Cerebellar cortex (tissue), 1 donor: ENCODE data around the gene ARL8B.
"Not testable (repeated sequence)": the region's sequence is repeated elsewhere in the genome, so short reads cannot be mapped to it uniquely, and the experiment has no call there.

Experiments used
- DNase-seq: peaks from one replicate; pipeline ENCODE4 v3.0.0-alpha.2; 2015; ENCODE audit warnings: low spot score

Gene ARL8B

GRCh38 chr3:5122030-5122740 is at the start of gene ARL8B:
ARL8B (plus strand) TSS chr3:5122292; CDS start chr3:5122466, 174 bp downstream.
- peak; percentile 78 for DNase-seq

- no peak for DNase-seq
Observed at GRCh38 chr3:5073374-5074085, 48.6 kb upstream of the ARL8B start.

- no peak for DNase-seq
Observed at GRCh38 chr3:5078151-5078550, 43.9 kb upstream of the ARL8B start.

GRCh38 chr3:5079761-5080160 is 42.3 kb upstream of the ARL8B start:
- no peak for DNase-seq

DNA sequence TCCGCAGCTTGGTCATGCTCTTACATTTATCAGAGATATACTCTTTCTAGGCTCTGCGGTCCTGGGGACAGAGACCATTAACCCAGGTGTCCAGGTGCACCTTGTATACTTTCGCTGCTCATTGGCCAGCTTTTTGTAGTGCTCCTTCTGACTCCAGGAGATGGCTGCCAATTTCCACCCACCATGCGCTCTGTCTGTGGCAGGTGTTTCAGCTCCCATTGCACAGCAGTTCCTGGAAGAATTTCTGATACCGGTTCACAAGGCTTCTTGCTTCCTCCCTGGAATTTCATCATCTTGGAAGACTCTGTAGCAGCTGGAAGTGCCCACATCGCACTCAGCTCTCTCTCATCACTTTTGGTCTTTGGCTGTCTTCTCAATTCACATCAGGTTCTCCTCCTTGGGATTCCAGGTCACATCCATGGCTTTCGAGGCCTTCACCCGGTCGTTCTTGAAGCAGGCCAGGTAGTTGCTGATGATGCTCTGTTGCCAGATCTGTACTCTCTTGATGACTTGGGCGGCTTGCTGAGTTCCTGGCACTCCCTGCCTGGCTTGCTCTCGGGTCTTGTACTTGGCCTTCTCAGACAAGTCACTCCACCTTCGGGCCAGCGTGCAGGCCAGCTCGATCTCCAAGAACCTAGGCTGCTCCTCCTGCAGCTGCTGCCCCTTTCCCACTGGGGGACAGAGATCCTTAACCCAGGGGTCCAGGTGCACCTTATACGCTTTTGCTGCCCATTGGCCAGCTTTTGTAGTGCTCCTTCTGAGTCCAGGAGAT is 41.1 kb upstream of the ARL8B start:
- DNase-seq, result no peak

GRCh38 chr3:5081973-5082788 is 39.9 kb upstream of the ARL8B start:
- not testable (repeated sequence) for DNase-seq

GRCh38 chr3:5082789-5083115 is 39.3 kb upstream of the ARL8B start:
- no peak for DNase-seq

- DNase-seq, result no peak
Observed at GRCh38 chr3:5084224-5084623, 37.9 kb upstream of the ARL8B start.

- DNase-seq, result no peak
Observed at GRCh38 chr3:5086708-5087107, 35.4 kb upstream of the ARL8B start.

DNA sequence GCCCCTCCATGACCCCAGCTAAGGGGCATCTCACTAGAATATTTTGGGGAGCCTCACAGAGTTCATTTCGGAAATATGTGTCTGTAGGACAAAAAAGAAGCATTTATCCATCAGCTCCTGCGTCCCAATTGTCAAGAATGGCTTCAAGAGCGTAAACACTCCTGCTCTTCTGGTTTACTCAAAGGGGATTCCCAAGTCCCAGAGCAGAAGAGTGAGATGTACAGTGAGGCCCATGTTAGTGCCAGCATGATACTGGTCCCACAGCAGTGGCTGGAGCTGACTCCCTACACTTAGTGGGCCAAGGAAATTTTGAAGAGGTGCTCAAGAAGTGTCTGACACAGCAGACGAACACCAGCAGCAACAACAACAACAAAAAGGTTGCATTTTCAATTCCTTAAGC is 34.9 kb upstream of the ARL8B start:
- DNase-seq, result no peak

- no peak for DNase-seq
Observed at GRCh38 chr3:5090197-5090596, 31.9 kb upstream of the ARL8B start.

DNA sequence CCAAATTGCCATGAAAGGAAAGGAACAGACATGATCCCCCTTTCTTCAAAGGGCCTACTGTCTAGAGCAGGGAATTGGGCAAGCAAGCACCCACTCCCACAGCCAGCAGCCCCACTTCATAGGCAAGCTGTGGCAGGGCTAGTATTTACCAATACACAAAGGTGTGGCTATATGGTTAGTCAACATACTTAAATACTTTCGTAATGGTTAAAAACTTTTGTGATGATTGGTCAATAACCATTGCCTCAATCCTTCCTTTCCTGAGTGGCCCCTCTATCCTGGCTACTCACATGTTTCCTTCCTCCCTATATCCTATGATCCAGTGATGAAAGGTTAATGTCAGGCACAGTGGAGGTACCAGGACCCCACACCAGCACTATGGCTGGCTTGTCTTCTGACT is 30.1 kb upstream of the ARL8B start:
- no peak for DNase-seq

- DNase-seq, result no peak
Observed at GRCh38 chr3:5093731-5094130, 28.4 kb upstream of the ARL8B start.

DNA sequence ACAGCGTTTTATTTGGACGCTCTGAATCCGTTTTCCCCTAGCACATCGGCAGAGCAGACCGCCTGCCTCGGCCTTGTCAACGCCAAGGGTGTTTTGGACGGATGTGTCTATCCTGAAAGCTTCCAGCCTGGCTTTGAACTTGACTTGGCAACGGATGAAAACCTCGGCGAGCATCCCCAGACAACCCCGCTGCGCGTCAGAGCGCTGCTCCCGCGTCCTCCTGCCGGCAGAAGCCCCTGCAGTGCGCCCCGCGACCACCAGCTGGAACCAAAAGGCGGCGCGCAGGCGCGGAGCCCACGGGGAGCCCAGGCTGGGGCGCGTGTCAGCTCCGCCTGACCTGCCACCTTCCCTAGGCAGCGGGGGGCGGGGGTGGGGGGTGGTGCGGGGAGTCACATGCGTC is 26.2 kb upstream of the ARL8B start:
- peak; percentile 34 for DNase-seq

- DNase-seq, result peak; percentile 24
Observed at GRCh38 chr3:5096336-5097008, 25.6 kb upstream of the ARL8B start.

DNA sequence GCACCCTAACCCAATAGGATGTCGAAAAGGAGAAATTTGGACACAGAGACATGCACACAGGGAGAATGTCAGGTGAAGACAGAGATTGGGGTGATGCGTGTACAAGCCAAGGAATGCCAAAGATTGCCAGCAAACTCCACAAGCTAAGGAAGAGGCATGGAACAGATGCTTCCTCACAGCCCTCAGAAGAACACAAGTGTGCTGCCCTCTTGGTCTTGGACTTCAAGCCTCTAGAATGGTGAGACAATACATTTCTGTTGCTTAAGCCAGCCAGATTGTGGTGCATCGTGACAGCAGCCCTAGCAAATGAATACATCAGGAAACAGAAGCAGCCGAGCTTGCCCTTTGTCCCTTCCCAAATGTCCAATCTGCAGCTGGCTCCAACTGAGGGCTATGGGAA is 23.7 kb upstream of the ARL8B start:
- no peak for DNase-seq

GRCh38 chr3:5102532-5102931 is 19.6 kb upstream of the ARL8B start:
- no peak for DNase-seq

- no peak for DNase-seq
Observed at GRCh38 chr3:5103743-5104142, 18.3 kb upstream of the ARL8B start.

DNA sequence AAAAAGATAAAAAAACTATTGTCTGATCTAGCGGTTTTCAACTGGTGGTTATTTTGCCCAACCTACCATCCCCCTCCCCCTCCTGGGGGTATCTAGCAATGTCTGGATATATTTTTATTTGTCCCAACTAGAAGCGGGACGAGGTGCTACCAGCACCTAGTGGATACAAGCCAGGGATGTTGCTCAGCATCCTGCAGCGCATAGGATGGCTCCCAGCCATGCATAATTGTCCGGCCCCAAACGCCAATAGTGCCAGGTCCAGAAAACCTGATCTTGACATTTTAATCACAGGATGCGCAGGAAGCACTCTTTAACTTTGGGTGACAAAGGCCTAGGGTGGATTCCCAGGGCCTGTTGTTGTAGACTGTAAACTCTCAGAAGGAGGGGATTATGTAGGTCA is 17.0 kb upstream of the ARL8B start:
- DNase-seq, result no peak

DNA sequence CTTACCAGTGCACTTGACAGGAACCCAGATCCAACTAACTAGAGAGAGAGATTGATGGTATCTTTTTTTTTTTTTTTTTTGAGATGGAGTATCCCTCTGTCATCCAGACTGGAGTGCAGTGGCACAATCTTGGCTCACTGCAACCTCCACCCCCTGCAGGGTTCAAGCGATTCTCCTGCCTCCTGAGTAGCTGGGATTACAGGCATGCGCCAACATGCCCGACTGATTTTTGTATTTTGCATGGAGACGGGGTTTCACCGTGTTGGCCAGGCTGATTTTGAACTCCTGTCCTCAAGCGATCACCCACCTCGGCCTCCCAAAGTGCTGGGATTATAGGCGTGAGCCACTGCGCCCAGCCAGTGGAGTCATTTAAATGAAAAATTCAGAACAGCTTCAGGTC is 15.7 kb upstream of the ARL8B start:
- not testable (repeated sequence) for DNase-seq

GRCh38 chr3:5106933-5107334 is 15.2 kb upstream of the ARL8B start:
- not testable (repeated sequence) for DNase-seq

GRCh38 chr3:5110337-5110736 is 11.8 kb upstream of the ARL8B start:
- no peak for DNase-seq
